Stimulated activated CD4-positive, alpha-beta T cell treated with anti-CD3 and anti-CD28 coated beads, Interleukin-12 subunit alpha, Interleukin-12 subunit beta, amount 100 ng/mL, for 4 hours (primary cell): ENCODE measurements around the gene PRR14L.
"Not testable (repeated sequence)": the region's sequence is repeated elsewhere in the genome, so short reads cannot be mapped to it uniquely, and the experiment has no call there.

Source experiments
- DNase-seq: peaks from one replicate; pipeline ENCODE4 v3.0.0-alpha.2; 2020

The PRR14L gene

GRCh38 chr22:31739795-31740201 lies 10.1 kb downstream of the PRR14L start:
- no peak for DNase-seq

GRCh38 chr22:31738566-31738965 lies 11.4 kb downstream of the PRR14L start:
- DNase-seq: no peak

- DNase-seq: no peak
These were observed 12.0 kb downstream of the PRR14L start for GRCh38 chr22:31737932-31738331.

- no peak for DNase-seq
These were observed 13.5 kb downstream of the PRR14L start for GRCh38 chr22:31736458-31736857.

GRCh38 chr22:31734512-31734911 lies 15.4 kb downstream of the PRR14L start:
- no peak for DNase-seq

GRCh38 chr22:31733580-31734079 lies 16.3 kb downstream of the PRR14L start:
- no peak for DNase-seq

GRCh38 chr22:31732089-31732829 lies 17.7 kb downstream of the PRR14L start:
- DNase-seq: no peak

- no peak for DNase-seq
These were observed 19.6 kb downstream of the PRR14L start for GRCh38 chr22:31730344-31730711.

GRCh38 chr22:31728857-31729256 lies 21.1 kb downstream of the PRR14L start:
- DNase-seq: no peak

GRCh38 chr22:31726692-31727091 lies 23.2 kb downstream of the PRR14L start:
- no peak for DNase-seq

GRCh38 chr22:31723723-31724122 lies 26.2 kb downstream of the PRR14L start:
- DNase-seq: no peak

GRCh38 chr22:31719850-31720471 lies 30.0 kb downstream of the PRR14L start:
- no peak for DNase-seq

GRCh38 chr22:31715147-31715778 lies 34.7 kb downstream of the PRR14L start:
- DNase-seq: no peak

- DNase-seq: not testable (repeated sequence)
These were observed 38.7 kb downstream of the PRR14L start for GRCh38 chr22:31711226-31711625.

GRCh38 chr22:31707519-31707918 lies 42.4 kb downstream of the PRR14L start:
- no peak for DNase-seq

GRCh38 chr22:31695423-31695822 lies 54.5 kb downstream of the PRR14L start:
- no peak for DNase-seq

- not testable (repeated sequence) for DNase-seq
These were observed 55.9 kb downstream of the PRR14L start for GRCh38 chr22:31694046-31694445.

GRCh38 chr22:31692186-31692886 lies 57.6 kb downstream of the PRR14L start:
- no peak for DNase-seq

- DNase-seq: no peak
These were observed 58.5 kb downstream of the PRR14L start for GRCh38 chr22:31691408-31691807.

- no peak for DNase-seq
These were observed 66.5 kb downstream of the PRR14L start for GRCh38 chr22:31683181-31684105.

- no peak for DNase-seq
These were observed 67.2 kb downstream of the PRR14L start for GRCh38 chr22:31682751-31683150.
